GM23338 (cell line): ENCODE measurements around the gene UBE2G1.
"Not testable (repeated sequence)": the region's sequence is repeated elsewhere in the genome, so short reads cannot be mapped to it uniquely, and the experiment has no call there.

Experiments
- CREB1 ChIP-seq: fragments of 250-450 bp; sonication (Bioruptor Pico); IDR thresholded peaks from 2 replicates; pipeline ENCODE4 v1.5.0; 2020; ENCODE audit warnings: low read depth, mild to moderate bottlenecking, moderate library complexity
- CTCF ChIP-seq, 2 experiments: fragments of 200-600 bp in 1 of 2; sonication (generic) in 1 of 2; conservative IDR thresholded peaks; 2 replicates each; pipeline versions ENCODE4 v1.5.1 to v1.6.1; 2016 to 2017; ENCODE audit warnings: antibody characterized with exemption in 2 of 2, low read depth in 2 of 2, mild to moderate bottlenecking in 2 of 2, moderate library complexity in 1 of 2
- ETS1 ChIP-seq: IDR thresholded peaks from 2 replicates; pipeline ENCODE4 v1.6.1; 2016; ENCODE audit warnings: antibody characterized with exemption
- EZH2 ChIP-seq: fragments of 200-600 bp; sonication (generic); IDR thresholded peaks from one replicate; pipeline ENCODE4 v1.8.0; 2017; ENCODE audit warnings: antibody characterized with exemption, mild to moderate bottlenecking, low read depth; ENCODE audit not compliant: unreplicated experiment
- JUNB ChIP-seq: IDR thresholded peaks from one replicate; pipeline ENCODE4 v1.6.1; 2016; ENCODE audit warnings: antibody characterized with exemption; ENCODE audit not compliant: unreplicated experiment

GRCh38 chr17:4255271-4255670 is 111.2 kb downstream of the UBE2G1 start:
- TF ChIP-seq CTCF (conservative IDR thresholded peaks at IDR 0.05; ENCODE audit: low read depth in 2 of 2); ETS1; EZH2; CREB1 (CRISPR knock-in tag); JUNB: not testable (repeated sequence)
